MG63 (cell line): ENCODE measurements around the gene TSPAN5. TPM values are rescaled to one million over a fixed set of nuclear protein-coding genes. Genes with fewer than 3 reads are reported as not detected.
A peak's percentile ranks its signal among the peaks of the same experiment; 100 is the strongest.

Experiments
- DNase-seq: peaks from one replicate; pipeline ENCODE4 v3.0.0-alpha.2; 2020
- H3K27me3 ChIP-seq: fragments of 250-450 bp; sonication (Bioruptor Pico); 2 replicates; pipeline ENCODE4 v1.5.1; 2020; ENCODE audit warnings: mild to moderate bottlenecking, moderate library complexity
- H3K36me3 ChIP-seq: fragments of 250-450 bp; sonication (Bioruptor Pico); 2 replicates; pipeline ENCODE4 v1.5.1; 2020; ENCODE audit warnings: mild to moderate bottlenecking, moderate library complexity
- H3K4me3 ChIP-seq: fragments of 250-450 bp; sonication (Bioruptor Pico); 2 replicates; pipeline ENCODE4 v1.5.1; 2020; ENCODE audit warnings: mild to moderate bottlenecking, moderate library complexity
- H3K9me3 ChIP-seq: fragments of 250-450 bp; sonication (Bioruptor Pico); 2 replicates; pipeline ENCODE4 v1.5.1; 2020; ENCODE audit warnings: mild to moderate bottlenecking, moderate library complexity
- total RNA-seq: library from RNA; depleted of rRNA; stranded (reverse); fragments of >200 nt; shearing (Covaris generic); gene quantifications from 2 replicates; pipeline ENCODE4 v1.2.3, GENCODE V29; 2014; ENCODE audit warnings: low replicate concordance

Gene TSPAN5
- total RNA-seq, 1 experiment from 2014 or later, result 12.6 TPM

GRCh38 chr4:98679738-98680137 lies 21.3 kb upstream of the TSPAN5 start:
- Histone ChIP-seq H3K9me3 (no peaks in the 10 kb centered on the region), H3K36me3 (no peaks in the 10 kb centered on the region), H3K27me3 (no peaks in the 10 kb centered on the region), H3K4me3 (no peak overlapping the region)
- no peak for DNase-seq

DNA sequence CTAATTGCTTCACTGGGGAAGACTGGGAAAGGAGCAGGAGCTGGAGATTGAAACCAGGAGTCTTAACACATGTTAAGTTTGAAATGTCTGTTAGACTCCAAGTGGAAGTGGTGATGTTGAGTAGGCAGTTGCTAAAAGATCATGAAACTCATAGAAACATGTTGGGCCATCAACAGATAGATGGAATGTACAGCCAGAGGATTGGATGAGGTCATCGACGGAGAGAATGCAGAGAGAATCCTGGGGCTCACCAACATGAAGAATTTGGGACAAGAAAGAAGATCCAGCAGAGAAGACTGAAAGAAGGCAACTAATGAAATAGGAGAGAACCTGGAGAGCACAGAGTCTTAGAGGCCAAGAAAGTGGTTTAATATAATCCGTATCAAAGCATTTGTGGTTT lies 19.4 kb upstream of the TSPAN5 start:
- no peaks in the 10 kb centered on the region for H3K36me3 ChIP-seq
- no peaks in the 10 kb centered on the region for H3K9me3 ChIP-seq
- no peak overlapping the region for H3K4me3 ChIP-seq
- H3K27me3 ChIP-seq, result no peaks in the 10 kb centered on the region
- DNase-seq, result no peak

DNA sequence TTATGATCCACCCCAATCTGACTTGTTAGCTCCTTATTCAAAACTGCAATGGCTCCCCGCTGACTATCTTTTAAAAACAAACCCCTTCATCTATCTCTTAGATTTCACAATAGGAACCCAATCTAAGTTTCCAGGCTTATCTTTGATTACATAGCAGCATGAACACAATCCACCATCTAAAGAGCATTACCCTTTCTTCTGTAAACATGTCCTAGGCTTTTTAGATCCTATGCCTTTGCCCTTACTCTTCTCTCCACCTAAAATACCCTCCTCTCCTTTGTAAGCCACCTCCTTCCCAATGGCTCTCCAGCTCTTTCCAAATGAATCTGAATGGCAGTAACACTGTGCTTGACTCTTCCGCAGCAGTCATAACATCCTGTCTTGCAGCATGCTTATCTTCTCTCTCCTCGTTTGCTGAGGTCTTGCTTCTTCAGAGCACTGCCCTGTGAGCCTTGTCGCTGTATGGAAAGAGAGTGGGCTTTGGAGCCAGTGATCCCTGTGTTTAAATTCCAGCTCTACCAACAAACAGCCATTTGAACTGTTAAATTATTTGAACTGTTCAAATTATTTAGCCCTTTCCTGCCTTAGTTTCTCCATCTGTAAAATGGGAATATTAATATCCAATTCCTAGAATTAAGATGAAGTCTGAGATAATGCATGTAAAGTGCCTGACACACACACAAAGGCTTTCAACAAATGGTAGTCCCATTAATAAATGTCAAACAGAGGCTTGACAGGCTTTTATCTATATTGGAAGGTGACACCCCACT lies 16.2 kb upstream of the TSPAN5 start:
- H3K4me3 ChIP-seq, result no peak overlapping the region
- no peaks in the 10 kb centered on the region for H3K36me3 ChIP-seq
- H3K27me3 ChIP-seq, result no peaks in the 10 kb centered on the region
- DNase-seq, result no peak
- H3K9me3 ChIP-seq, result no peaks in the 10 kb centered on the region

GRCh38 chr4:98673978-98674377 lies 15.6 kb upstream of the TSPAN5 start:
- Histone ChIP-seq H3K27me3 (no peaks in the 10 kb centered on the region), H3K36me3 (no peaks in the 10 kb centered on the region), H3K4me3 (no peak overlapping the region), H3K9me3 (no peaks in the 10 kb centered on the region)
- DNase-seq, result no peak

DNA sequence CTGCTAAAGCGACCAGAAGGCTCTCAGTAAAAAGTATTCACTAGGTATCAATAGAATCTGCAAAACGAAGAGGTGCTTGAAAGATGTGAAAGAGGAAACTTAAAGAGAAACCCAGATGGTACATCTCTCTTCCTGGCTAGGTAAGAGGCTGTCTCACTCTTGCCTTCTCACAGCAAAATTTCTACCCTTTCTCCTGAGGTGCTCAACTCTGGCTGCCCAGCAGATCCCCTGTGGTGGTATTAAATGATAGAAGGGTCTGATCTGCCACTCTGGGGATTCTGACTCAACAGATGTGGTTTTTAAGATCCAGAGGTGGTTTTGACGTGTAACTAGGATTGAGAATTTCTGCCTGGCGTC lies 14.9 kb upstream of the TSPAN5 start:
- Histone ChIP-seq H3K36me3 (no peaks in the 10 kb centered on the region), H3K9me3 (no peaks in the 10 kb centered on the region), H3K27me3 (no peaks in the 10 kb centered on the region), H3K4me3 (no peak overlapping the region)
- no peak for DNase-seq

- Histone ChIP-seq H3K4me3 (no peak overlapping the region), H3K9me3 (no peaks in the 10 kb centered on the region), H3K27me3 (no peaks in the 10 kb centered on the region), H3K36me3 (no peaks in the 10 kb centered on the region)
- no peak for DNase-seq
Observed at GRCh38 chr4:98672583-98673287, 14.3 kb upstream of the TSPAN5 start.

GRCh38 chr4:98671131-98671530 lies 12.7 kb upstream of the TSPAN5 start:
- H3K27me3 ChIP-seq, result no peaks in the 10 kb centered on the region
- H3K9me3 ChIP-seq, result no peaks in the 10 kb centered on the region
- no peak for DNase-seq
- H3K4me3 ChIP-seq, result no peak overlapping the region
- no peaks in the 10 kb centered on the region for H3K36me3 ChIP-seq

DNA sequence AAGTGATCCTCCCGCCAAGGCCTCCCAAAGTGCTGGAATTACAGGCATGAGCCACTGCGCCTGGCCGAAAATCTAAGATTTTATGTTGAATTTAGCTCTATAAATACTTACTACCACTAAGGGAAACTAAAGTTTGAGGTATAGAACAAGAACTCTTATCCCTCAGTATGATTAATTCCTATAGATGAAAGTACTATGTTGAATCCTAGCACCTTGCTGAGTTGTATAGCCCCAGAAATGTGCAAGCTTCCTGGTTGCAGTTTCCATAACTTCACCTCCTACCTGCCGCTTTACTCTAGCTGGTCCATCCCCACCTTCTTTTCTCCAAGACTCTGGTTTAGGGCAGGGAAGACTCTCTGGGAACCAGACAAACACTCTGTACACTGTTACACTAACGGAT lies 11.8 kb upstream of the TSPAN5 start:
- Histone ChIP-seq H3K9me3 (no peaks in the 10 kb centered on the region), H3K4me3 (no peak overlapping the region), H3K27me3 (no peaks in the 10 kb centered on the region), H3K36me3 (no peaks in the 10 kb centered on the region)
- no peak for DNase-seq

DNA sequence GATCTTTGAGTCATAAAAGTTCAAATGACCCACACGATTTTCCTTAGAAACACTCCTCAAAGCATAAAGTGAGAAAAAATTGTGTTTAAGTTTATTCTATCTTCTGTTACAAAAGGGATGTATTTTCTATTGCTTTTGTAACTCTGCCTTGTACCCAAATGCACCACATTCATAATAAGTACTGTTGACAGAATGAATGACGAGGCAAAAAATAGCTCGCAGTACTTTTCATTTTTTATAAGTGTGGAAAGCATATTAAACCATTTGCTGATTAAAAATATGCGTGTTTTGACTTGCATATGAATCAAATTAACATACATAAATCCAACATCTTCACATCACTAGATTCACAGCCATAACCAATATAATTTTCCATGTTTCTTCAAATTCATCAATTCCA lies 11.2 kb upstream of the TSPAN5 start:
- no peak for DNase-seq
- H3K36me3 ChIP-seq, result no peaks in the 10 kb centered on the region
- H3K27me3 ChIP-seq, result no peaks in the 10 kb centered on the region
- H3K9me3 ChIP-seq, result no peaks in the 10 kb centered on the region
- no peak overlapping the region for H3K4me3 ChIP-seq

- Histone ChIP-seq H3K9me3 (no peaks in the 10 kb centered on the region), H3K27me3 (no peaks in the 10 kb centered on the region), H3K4me3 (no peak overlapping the region), H3K36me3 (no peaks in the 10 kb centered on the region)
- DNase-seq, result no peak
Observed at GRCh38 chr4:98664959-98665358, 6.5 kb upstream of the TSPAN5 start.

GRCh38 chr4:98663226-98664006 lies 5.0 kb upstream of the TSPAN5 start:
- DNase-seq, result no peak
- no peaks in the 10 kb centered on the region for H3K9me3 ChIP-seq
- no peaks in the 10 kb centered on the region for H3K36me3 ChIP-seq
- H3K27me3 ChIP-seq, result no peaks in the 10 kb centered on the region
- H3K4me3 ChIP-seq, result no peak overlapping the region

DNA sequence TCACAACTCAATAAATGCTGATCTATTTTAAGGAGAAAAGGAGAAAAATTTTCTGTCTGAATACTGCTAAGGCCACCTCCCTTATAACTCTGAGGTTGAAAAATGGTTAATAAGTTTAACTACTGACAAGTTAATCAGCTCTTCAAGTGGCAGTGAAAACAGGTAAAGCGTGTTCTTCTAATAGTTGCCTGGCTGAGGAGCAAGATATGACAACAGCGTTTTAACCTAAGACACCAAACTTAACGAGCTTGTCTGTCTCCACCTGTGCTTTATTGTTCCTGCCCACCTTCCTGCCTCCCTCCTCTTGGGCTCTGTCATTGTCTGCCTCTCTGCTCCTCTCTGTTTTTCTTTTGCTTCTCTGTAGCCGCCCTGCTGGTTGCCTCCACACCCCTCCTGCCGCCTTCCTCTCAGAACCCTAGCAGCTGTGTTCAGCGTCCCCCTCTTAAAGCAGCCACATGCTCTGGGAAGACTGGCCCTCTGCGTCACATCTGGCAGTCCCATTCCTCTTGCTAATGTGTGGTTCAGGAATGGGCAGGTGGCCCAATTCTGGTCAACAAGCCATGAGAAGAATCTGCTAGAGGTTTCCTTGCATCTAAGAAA lies 4.3 kb upstream of the TSPAN5 start:
- DNase-seq, result no peak

DNA sequence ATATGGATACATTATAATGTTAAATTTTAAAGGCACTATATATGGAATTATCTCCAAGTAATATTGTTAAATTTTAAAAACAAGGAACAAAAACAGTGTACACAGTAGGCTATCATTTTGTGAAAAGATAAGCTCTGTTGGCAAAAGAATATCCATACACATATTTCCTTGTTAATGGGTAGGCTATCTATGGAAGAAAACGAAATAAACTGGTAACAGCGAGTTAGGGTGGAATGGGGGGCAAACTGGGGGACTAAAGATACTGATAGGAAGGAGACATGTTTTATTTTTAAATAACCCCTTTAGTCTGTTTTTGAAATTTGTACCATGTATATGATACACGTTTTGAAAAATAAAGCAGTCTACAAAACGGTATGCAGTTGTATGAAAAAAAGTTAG lies 3.6 kb upstream of the TSPAN5 start:
- no peaks in the 10 kb centered on the region for H3K36me3 ChIP-seq

More for the DNA sequence above, 4.3 kb upstream of the TSPAN5 start:
- no peak overlapping the region for H3K4me3 ChIP-seq
- H3K9me3 ChIP-seq, result no peaks in the 10 kb centered on the region
- no peaks in the 10 kb centered on the region for H3K36me3 ChIP-seq
- no peaks in the 10 kb centered on the region for H3K27me3 ChIP-seq

DNA sequence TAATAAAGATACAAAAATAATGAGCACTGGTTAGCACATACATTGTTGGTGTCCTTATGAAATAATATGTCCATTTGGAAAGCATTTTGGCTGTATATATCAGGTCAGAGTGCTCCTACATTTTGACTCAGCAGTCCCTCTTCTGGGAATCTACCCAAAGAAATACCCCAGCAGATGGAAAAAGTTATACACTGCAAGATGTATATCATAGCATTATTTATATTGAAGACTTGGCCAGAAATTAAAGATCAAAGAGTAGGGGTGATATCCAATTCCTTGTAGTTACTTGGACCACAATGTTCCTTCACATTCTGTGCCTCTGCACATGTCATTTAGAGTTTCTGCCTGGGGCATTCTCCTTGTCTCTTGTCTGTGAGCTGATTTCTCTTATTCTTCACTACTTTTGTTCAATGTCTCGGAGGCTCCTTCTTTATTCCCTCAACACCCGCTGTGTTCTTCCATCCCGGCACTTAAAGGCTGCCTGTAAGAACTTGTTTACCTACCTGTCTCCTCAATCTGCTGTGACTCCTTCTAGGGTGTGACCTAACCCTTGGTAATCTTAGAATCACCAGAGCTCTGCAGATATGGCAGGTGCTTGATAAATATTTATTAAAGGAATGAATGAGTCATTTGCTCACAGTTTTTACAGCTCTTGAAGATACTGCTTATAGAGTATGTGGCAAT lies 3.1 kb upstream of the TSPAN5 start:
- no peak overlapping the region for H3K4me3 ChIP-seq
- H3K27me3 ChIP-seq, result no peaks in the 10 kb centered on the region
- no peaks in the 10 kb centered on the region for H3K9me3 ChIP-seq
- no peaks in the 10 kb centered on the region for H3K36me3 ChIP-seq
- no peak for DNase-seq

More for the DNA sequence above, 3.6 kb upstream of the TSPAN5 start:
- H3K27me3 ChIP-seq, result no peaks in the 10 kb centered on the region
- no peak overlapping the region for H3K4me3 ChIP-seq
- no peaks in the 10 kb centered on the region for H3K9me3 ChIP-seq
- DNase-seq, result no peak

DNA sequence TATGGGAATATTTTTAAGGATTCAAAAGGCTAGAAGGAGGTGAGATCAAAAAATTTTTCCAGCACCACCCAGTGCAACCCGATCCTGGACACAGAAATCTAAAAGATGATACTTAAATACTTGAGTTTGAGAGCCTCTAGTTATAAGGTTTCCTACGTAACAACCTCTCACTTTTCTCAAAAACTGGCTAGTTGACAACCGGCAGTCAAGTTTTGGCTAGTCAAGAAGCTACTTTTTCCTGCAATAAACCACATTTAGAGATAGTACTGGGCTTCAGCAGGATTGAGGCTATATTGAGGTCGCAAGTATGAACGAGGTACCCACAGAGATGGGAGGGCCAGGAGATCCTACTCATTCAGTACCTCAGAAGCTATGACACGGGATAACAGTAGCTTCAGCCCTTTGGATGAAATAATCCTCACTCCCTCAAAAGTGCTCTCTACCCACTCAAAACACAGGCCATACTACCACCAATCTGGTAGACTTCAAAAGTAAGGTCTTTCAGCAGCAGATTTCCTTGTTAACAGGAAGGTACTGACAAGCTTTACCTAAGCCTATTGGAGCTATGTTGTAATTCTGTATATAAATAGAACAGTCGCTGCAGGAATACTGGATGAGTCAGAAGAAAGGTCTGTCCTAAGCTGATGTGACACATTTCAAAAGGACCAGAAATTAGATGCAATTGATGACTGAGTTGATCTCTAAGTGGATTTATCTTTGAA lies 1.5 kb upstream of the TSPAN5 start:
- Histone ChIP-seq H3K27me3 (no peaks in the 10 kb centered on the region), H3K4me3 (no peak overlapping the region; the same call in 1 of the 2 replicates), H3K36me3 (no peaks in the 10 kb centered on the region), H3K9me3 (no peaks in the 10 kb centered on the region)
- DNase-seq, result no peak

GRCh38 chr4:98659106-98659592 lies 738 bp upstream of the TSPAN5 start:
- no peak for DNase-seq
- no peaks in the 10 kb centered on the region for H3K9me3 ChIP-seq
- H3K4me3 ChIP-seq, result peak overlapping the region; percentile 73
- H3K27me3 ChIP-seq, result no peaks in the 10 kb centered on the region
- H3K36me3 ChIP-seq, result no peaks in the 10 kb centered on the region
